Glutamatergic neuron (in vitro differentiated cells): ENCODE measurements around the gene RAB1A. TPM values are rescaled to one million over a fixed set of nuclear protein-coding genes. Genes with fewer than 3 reads are reported as not detected.

Experiments used
- DNase-seq: peaks from one replicate; pipeline ENCODE4 v3.0.0; 2022
- H3K27ac Mint-ChIP-seq: one replicate; pipeline ENCODE4 v1.8.0; 2020; ENCODE audit warnings: mild to moderate bottlenecking, mixed read lengths, inconsistent platforms; ENCODE audit not compliant: unreplicated experiment
- H3K27me3 Mint-ChIP-seq: one replicate; pipeline ENCODE4 v1.8.0; 2020; ENCODE audit warnings: mild to moderate bottlenecking, moderate library complexity, mixed read lengths, inconsistent platforms; ENCODE audit not compliant: unreplicated experiment
- H3K36me3 Mint-ChIP-seq: one replicate; pipeline ENCODE4 v1.8.0; 2020; ENCODE audit warnings: mild to moderate bottlenecking, mixed read lengths, inconsistent platforms; ENCODE audit not compliant: unreplicated experiment
- H3K4me1 Mint-ChIP-seq: one replicate; pipeline ENCODE4 v1.8.0; 2020; ENCODE audit warnings: mild to moderate bottlenecking, low read depth, mixed read lengths, inconsistent platforms; ENCODE audit not compliant: unreplicated experiment
- H3K4me3 Mint-ChIP-seq: one replicate; pipeline ENCODE4 v1.8.0; 2020; ENCODE audit warnings: mild to moderate bottlenecking, mixed read lengths, inconsistent platforms; ENCODE audit not compliant: unreplicated experiment
- H3K9me3 Mint-ChIP-seq: one replicate; pipeline ENCODE4 v1.8.0; 2020; ENCODE audit warnings: mild to moderate bottlenecking, moderate library complexity, mixed read lengths, inconsistent platforms; ENCODE audit not compliant: unreplicated experiment
- total RNA-seq: library from RNA; stranded (reverse); fragmentation: NEBNext Ultra II Directional; extraction: Animal tissue kit (Norgen Biotek cat#: 25700); gene quantifications from one replicate; pipeline ENCODE4 v1.2.1, GENCODE V29; 2021; ENCODE audit not compliant: unreplicated experiment
- TF ChIP-seq, protein P1 (sequence below): fragments of 200-600 bp; sonication (generic); IDR thresholded peaks from one replicate; pipeline ENCODE4 v1.5.0; 2021; ENCODE audit not compliant: partially characterized antibody, unreplicated experiment

RAB1A gene
- total RNA-seq, 1 donor from 2014 or later: 161 TPM

DNA sequence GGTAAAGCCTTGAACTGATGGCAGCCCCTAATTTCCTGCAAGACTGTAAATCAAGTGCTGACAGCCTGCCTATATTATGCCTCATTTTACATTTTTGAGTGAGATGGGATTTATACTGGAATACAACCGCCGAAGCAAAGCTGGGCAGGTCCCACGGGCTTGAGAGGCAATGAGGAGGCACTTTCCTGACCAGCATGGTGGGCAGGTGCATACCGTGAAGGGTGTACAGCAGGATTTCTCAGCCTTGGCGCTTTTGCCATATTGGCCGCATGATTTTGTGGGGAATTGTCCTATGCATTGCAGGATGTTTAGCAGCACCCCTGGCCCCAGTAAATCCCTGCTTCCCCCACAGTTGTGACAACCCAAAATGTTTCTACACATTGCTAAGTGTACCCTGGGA is 50.9 kb downstream of the RAB1A start:
- H3K27ac Mint-ChIP-seq: no peak overlapping the region
- no peaks in the 10 kb centered on the region for H3K36me3 Mint-ChIP-seq
- DNase-seq: no peak

DNA sequence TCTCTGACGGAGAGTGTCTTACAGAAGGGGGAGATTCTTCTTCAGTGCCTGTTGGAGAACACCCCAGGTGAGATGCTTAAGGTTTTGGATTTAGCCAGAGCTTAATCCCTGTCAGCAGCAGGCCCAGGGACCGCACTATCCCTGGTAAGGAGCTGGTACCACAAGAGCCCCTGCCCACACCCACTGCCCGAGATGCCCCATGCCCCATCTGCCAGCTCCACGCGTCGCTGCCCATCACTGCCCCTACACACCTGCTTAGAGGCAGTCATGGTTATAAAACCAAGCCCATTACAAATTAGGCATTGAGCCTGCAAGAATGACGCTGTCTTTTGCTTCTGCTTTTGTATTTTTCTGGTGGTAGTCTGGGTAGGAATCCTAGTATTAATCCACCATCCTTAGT is 52.0 kb downstream of the RAB1A start:
- Mint-ChIP-seq H3K27me3 (peaks cover 6% of the 10 kb centered on the region), H3K9me3 (peaks cover 10% of the 10 kb centered on the region), H3K27ac (no peak overlapping the region), H3K36me3 (no peaks in the 10 kb centered on the region), H3K4me1 (peaks cover 4% of the 10 kb centered on the region), H3K4me3 (no peak overlapping the region)
- TF ChIP-seq, protein P1, sequence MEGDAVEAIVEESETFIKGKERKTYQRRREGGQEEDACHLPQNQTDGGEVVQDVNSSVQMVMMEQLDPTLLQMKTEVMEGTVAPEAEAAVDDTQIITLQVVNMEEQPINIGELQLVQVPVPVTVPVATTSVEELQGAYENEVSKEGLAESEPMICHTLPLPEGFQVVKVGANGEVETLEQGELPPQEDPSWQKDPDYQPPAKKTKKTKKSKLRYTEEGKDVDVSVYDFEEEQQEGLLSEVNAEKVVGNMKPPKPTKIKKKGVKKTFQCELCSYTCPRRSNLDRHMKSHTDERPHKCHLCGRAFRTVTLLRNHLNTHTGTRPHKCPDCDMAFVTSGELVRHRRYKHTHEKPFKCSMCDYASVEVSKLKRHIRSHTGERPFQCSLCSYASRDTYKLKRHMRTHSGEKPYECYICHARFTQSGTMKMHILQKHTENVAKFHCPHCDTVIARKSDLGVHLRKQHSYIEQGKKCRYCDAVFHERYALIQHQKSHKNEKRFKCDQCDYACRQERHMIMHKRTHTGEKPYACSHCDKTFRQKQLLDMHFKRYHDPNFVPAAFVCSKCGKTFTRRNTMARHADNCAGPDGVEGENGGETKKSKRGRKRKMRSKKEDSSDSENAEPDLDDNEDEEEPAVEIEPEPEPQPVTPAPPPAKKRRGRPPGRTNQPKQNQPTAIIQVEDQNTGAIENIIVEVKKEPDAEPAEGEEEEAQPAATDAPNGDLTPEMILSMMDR: no peak
- DNase-seq: no peak

More for the DNA sequence above, 50.9 kb downstream of the RAB1A start:
- peaks cover 12% of the 10 kb centered on the region for H3K9me3 Mint-ChIP-seq
- H3K4me3 Mint-ChIP-seq: no peak overlapping the region
- TF ChIP-seq, protein P1: no peak
- H3K4me1 Mint-ChIP-seq: peaks cover 4% of the 10 kb centered on the region
- peaks cover 10% of the 10 kb centered on the region for H3K27me3 Mint-ChIP-seq

DNA sequence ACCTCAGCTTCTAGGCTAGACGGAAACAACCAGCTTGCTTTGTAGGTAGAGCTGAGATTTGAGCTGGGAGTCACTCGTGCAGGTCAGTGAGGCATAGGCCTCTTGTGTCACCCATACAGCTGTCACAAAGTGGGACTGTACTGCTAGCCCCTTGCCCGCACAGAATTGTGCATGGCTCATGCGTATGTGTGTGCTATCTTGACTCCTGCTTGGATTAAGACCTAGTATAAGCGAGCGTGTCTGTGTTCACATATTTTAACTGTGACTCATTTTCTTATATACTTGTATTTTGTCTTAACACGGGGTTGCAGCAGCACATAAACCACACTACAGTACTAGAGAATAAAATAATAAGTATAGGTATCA is 53.6 kb downstream of the RAB1A start:
- no peak overlapping the region for H3K4me3 Mint-ChIP-seq
- H3K36me3 Mint-ChIP-seq: no peaks in the 10 kb centered on the region
- TF ChIP-seq, protein P1: no peak
- peaks cover 4% of the 10 kb centered on the region for H3K4me1 Mint-ChIP-seq
- no peak for DNase-seq
- peak overlapping the region; percentile 55 for H3K27ac Mint-ChIP-seq
- peaks cover 4% of the 10 kb centered on the region for H3K9me3 Mint-ChIP-seq
- H3K27me3 Mint-ChIP-seq: no peaks in the 10 kb centered on the region

DNA sequence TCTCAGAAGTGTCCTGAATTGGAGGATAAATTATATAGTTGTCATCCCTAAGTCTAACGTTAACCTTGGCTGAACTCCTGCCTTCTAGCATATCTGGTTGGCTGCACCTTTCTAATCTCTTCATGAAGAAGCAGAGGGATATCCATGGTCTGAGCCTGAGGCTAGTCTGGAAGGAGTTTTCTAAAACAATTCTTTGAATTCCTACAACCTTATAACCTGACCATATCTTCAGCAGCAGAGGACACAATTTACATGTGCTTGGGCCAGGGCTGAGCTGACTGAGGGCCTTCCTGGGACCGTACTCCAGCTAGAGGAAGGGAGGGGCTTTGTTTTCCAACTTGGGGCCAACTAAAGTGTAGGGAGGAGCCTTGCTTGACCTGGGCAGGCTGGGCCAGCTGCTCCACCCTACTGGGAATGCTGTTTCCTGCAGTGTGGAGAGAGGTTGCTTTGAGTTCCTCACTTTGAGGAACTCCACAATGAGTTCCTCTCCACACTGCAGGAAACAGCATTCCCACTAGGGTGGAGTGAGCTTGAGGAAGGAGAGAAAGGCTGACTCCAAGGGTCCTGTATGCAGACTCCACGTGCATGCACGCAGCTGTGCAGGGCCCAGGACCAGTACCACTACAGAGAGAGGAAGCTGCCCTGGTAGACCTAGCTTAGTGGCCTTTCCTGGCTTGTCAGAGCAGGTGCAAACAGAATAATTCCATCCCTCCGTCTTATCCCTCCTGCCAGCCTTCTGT is 54.1 kb downstream of the RAB1A start:
- Mint-ChIP-seq H3K4me3 (no peak overlapping the region), H3K9me3 (peaks cover 4% of the 10 kb centered on the region), H3K27ac (peak overlapping the region; percentile 72), H3K4me1 (peaks cover 4% of the 10 kb centered on the region), H3K27me3 (no peaks in the 10 kb centered on the region), H3K36me3 (no peaks in the 10 kb centered on the region)
- no peak for DNase-seq
- TF ChIP-seq, protein P1: no peak

DNA sequence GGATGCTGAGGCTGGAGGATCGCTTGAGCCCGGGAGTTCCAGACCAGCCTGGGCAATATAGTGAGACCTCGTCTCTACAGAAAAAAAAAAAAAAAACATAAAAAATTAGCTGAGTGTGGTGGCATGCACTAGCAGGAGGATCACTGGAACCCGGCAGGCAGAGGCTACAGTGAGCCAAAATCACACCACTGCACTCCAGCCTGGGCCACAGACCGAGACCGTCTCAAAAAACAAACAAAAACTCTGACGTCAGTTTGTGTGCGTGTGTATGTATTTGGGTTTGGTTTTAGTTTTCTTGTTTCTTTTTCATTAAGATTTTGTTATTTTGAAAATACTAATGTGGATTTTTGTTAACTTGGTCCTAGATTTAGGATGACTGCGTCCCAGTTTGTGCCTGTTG is 54.7 kb downstream of the RAB1A start:
- H3K36me3 Mint-ChIP-seq: no peaks in the 10 kb centered on the region

More for the DNA sequence above, 54.7 kb downstream of the RAB1A start:
- no peak for DNase-seq
- Mint-ChIP-seq H3K9me3 (peaks cover 2% of the 10 kb centered on the region), H3K27me3 (no peaks in the 10 kb centered on the region), H3K4me1 (peaks cover 6% of the 10 kb centered on the region), H3K4me3 (no peak overlapping the region), H3K27ac (no peak overlapping the region)
- TF ChIP-seq, protein P1: no peak
